NCI-H345 (cell line): Measurements from ENCODE around the gene SORD.
"Not testable (repeated sequence)": the region's sequence is repeated elsewhere in the genome, so short reads cannot be mapped to it uniquely, and the experiment has no call there.

ENCODE experiments used
- DNase-seq: peaks from one replicate; lab custom pipeline; 2025; lab: John Stamatoyannopoulos, UW

SORD gene

DNA sequence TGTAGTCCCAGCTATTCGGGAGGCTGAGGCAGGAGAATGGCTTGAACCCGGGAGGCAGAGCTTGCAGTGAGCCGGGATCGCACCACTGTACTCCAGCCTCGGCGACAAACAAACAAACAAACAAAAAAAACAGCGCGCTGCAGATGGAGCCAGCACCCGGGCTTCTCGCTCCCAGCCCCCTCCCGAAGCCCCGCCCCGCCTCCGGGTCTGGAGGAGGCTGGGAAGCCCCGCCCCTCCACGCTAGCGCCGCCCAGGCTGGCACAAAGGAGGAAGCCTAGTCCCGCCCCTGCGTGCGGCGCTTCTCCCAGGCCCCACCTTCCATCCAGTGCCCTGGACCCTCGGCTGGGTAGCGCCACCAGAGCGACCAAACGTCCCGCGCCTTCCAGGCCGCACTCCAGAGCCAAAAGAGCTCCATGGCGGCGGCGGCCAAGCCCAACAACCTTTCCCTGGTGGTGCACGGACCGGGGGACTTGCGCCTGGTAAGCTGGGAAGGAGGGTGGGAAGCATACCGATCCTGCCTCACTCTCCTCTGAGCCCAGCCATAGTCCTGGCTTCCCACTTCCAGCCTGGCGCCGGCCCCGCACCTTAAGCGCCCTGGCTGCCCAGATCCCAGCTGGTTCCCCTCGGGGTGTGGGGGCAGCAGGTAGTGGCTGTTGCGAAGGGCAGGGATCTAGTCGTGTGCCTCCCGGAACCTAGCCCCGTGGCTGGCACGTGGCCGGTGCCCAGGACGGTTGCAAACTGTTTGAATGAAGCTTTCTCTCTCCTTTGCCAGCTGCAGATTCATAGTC lies at the start of gene SORD:
TSS of gene SORD (plus strand) at position 325 of the 788 bp plus-strand sequence. CDS start at position 414, 89 bp downstream.
- DNase-seq = peak; percentile 93

DNA sequence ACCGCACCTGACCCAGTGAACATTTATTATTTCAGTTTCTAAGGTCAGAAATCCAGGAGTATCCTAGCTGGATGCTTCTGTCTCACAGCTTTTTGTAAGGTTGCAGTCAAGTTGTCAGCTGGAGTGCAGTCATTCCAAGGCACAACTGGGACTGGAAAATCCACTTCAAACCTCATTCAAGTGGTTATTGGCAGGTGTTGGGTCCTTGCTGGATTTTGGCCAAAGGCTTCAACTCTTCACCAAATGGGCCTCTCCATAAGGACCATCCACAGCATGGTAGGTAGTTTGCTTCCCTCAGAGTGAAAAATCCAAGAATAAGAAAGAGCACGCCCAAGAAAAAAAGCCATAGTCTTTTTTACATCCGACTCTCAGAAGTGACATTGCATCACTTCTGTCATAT lies 46.8 kb upstream of the SORD start:
- DNase-seq = not testable (repeated sequence)

DNA sequence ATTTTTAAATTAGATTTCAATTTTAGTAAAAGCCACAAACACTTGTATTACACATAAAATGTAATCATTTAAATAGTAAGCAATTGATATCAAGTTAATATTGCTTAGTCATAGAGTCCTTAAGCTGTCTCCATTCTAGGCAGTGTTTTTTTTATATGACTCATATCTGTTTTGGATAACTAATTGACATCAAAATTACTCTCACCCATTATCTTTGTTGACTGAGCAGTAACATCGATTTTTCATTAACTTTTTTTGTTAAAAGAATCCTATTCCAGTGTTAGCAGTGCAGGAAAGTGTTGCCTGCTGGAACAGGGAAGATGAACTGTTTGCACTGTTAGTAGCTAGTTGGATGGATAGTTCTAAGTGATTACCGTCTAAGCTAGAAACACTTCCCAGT lies 45.2 kb upstream of the SORD start:
- not testable (repeated sequence) for DNase-seq

DNA sequence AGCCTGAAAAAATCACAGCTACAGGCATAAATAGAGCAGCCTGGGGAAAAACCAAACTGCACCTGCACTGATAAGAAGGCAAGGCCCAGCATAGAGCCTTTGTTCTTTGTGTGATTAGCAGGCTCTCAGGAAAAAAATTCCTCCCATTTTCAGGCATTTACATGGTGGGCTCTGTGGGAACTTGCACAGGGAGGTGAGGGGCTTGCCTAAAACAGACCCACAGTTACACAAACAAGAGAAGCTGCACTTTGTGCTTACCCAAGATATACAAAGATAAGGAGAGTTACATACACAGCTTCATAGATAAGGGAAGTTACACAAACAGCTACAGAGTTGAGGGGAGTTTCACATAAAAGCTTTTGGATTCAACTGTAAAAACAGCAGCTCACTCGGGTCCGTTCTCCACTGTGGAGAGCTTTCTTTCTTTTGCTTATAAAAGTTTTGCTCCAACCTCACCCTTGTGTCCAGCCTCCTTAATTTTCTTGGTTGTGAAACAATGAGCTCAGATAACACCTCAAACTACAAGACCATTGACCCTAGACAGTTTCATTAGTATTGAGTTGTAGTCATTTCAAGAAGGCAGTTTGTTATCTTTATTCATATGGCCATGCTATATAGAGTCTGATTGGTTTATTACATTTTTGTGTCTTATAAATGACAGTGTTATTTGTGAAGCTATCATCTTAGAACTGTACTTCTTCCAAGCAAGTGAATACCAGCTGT lies 43.2 kb upstream of the SORD start:
- not testable (repeated sequence) for DNase-seq

DNA sequence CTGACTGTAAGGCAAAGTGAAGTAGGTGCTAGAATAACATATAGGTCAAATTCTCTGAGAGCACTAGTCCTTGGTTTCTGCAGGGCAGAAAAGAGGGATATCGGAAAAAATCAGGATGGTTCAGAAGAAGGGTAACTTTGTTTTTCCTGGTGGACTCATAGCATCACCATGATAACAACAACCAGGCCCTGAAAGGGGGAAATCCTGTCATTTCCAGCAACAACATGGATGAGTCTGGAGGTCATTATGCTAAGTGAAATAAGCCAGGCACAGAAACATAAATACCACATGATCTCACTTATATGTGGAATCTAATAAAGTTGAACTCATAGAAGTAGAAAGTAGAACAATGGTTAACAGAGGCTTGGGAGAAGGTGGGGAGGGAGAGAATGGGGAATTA lies 38.9 kb upstream of the SORD start:
- DNase-seq = not testable (repeated sequence)

DNA sequence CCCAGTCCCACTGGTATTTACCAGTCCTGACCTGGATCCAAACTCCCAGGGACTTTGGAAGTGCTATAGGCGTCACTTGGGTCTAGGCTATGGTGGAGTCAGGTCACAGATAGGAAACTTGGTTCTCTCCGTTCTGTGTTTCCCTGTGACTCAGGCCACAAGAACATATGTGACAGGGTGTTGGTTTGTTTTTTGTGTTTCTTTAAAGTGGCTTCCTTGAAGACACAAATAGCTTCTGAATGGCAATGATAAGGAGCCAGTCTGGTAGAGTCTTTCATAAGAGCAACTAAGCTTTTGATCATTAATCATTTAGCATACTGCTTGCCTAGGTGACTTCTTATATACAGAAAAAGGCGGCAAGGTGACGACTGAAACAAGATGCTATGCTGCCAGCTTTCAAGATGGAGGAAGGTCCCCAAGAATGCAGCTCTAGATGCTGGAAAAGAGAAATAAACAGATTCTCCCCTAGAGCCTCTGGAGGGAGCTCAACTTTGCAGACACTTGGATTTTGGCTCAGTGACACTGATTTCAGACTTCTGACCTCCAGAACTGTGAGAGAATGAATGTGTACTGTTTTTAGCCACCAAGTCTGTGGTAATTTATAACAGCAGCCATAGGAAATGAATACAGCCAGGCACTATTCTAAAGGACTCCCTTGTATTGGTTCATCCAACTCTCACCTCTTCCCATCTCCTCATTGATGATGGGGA lies 36.5 kb upstream of the SORD start:
- not testable (repeated sequence) for DNase-seq

DNA sequence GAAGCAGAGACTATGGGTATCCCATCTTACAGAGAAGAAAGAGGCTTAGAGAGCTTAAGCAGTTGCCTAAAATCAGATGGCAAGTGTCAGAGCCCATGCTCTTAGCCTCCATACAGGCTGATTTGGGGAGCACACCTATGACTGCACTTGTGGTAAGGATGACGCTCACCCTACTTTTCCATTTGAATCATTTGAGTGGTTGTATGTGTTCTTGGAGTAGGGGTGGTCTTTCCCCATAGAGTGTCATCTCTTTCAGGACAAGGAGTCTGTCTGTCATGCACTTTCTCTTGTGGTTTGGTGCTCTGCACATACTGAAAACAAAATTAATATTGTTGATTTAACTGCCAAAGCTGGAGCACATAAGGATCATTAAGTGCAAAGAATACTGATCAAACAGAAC lies 35.3 kb upstream of the SORD start:
- not testable (repeated sequence) for DNase-seq

DNA sequence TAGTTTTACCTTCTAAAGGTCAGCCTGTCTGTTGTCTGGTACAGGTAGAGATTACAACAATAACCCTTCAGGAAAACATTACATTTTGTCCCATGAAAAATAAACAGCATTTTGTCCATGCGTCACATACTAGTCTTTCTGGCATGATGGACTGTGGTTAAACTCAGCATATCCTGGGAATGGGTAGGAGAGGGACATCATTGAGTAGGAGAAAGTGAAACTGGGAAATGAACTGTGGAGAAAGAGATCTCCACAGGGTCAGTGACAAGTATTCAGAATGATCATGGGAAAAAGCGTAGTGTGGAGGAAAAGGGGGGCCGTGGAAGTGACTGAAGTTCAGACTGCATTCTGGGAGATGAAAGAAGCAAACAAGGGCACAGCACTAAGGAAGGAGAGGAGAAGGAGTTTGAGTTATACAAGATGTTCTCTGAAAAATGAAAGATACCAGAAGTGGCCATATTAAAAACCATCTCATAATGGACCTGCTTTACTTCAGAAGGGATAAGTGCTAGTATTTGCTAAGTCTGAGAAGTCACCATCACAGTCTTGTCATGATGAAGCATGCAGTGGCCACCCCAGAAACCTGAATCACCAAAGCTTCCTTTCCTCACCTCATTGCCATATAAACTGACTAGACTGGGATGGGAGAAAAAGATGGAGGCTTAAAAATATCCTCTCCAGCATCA lies 34.7 kb upstream of the SORD start:
- not testable (repeated sequence) for DNase-seq

DNA sequence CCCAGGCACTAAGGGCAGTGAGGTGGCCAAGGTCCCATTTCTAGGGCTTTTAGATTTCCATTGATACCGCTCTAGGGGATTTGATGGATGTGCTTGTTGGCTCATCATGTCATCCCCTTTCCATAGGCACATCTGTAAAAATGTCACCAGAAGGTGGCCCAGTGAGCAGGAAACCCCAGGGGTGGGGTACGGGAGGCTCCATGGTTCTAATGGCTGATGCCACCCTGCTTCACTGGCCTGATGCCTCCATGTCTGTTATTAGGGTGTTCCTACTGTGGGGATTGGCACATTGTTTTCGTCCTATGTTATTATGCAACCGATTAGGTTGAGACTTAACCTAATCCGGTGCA lies 34.1 kb upstream of the SORD start:
- not testable (repeated sequence) for DNase-seq

DNA sequence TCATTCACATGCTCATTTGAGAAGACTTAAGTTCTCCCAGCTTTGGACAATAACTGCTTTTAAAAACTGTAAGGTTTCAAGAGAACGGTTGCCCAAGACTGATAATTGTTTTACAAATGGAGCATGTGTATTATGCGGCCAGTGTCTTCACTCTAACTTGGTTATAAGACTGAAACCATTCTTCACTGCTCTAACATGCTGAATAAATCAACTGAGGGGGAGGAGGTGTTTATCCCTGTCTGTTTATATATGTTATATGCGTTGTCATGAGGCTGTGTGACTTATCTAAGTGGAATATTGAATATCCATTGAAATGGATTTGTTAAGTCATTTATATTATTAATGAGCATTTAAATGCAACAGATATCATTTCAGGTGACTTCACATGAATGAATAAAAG lies 25.4 kb upstream of the SORD start:
- DNase-seq = not testable (repeated sequence)

DNA sequence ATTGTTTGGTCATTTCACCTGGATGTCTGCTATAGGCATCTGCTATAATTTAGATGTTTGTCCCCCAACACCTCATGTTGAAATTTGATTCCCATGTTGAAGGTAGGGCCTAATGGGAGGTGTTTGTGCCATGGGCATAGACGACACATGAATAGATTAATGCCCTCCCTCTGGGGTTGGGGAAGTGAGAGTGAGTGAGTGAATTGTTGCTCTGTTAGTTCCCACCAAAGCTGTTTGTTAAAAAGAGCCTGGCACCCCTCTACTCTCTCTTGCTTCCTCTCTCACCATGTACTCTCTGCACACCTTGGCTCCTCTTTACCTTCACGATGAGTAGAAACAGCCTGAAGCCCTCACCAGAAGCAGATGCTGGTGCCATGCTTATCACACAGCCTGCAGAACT lies 23.9 kb upstream of the SORD start:
- DNase-seq = no peak

DNA sequence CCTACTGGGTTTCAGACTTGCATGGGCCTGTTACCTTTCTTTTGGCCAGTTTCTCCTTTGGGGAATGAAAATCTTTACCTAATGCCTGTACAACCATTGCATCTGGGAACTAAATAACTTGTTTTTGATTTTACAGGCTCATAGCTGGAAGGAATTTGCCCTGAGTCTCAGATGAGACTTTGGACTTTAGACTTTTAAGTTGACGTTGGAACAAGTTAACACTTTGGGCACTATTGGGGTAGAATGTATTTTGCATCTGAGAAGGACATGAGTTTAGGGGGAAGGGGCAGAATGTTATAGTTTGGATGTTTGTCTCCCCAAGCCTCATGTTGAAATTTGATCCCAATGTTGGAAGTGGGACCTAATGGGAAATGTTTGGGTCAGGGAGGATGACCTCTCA lies 21.8 kb upstream of the SORD start:
- DNase-seq = not testable (repeated sequence)

DNA sequence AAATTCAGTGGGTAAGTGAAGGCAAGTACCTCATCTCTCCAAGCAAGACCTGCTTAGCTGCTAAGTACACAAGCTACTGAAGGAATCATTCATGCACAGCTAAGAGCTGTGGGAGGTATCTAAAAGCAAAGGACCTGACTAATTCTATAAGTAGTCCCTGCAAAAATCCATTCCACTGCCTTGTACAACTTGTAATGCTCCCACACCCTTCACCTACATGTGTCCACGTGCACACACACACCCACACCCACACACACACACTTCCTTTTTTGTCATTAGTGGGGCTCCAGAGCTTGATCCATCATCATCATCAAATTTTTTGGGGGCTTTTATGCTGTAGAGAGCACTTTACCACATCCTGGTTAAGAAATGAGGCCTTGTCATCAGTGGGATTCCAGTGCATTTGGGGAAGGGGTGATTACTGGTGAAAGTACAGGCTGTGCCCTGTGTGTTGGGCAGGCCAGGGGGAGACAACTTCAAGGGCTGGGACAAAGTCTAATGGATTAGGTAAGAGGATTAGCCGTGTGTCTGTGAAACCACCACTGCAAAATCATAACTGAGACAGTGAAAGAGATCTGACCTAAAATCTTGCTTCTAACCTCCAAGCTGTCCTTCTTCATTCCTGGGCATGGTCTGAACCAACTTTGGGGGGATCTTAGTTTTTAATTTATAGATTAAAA lies 19.1 kb upstream of the SORD start:
- not testable (repeated sequence) for DNase-seq

DNA sequence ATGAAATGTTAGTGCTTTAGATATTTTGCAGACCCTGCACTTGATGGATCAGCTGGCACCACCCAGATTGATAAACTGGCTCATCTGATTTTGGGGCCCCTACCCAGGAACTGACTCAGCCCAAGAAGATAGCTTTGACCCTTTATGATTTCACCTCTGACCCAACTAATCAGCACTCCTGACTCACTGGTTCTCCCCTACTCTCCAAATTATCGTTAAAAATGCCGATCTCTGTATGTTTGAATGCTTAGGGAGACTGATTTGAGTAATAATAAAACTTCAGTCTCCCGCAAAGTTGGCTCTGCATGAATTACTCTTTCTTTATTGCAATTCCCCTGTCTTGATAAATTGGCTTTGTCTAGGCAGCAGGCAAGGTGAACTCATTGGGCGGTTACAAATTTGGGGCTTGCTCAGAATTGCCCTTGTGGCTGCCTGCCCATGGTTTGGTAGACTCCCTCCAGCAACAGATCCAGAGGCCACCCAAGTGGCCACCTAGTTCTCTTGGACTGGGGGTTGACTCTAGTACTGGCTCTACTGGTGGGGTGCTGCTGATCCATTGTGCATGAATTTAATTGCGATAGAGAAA lies 18.3 kb upstream of the SORD start:
- not testable (repeated sequence) for DNase-seq

DNA sequence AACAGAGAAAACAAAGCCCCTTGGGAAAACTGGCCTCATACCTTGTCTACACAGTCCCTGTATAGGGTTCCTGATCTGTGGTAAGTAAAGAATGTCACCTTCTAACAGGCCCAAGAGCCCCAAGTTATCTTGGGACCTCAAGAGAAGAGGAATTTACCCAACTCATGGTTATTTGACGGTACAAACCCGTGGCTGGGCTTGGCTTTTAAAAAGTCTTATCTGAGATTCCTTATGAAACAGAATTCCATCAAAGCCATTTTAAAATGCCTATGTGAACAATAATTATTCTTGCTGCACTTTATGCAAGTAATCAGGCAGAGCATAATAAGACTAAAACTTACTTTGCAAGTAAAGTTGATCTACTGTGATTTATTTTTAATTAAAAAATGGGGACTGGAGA lies 13.9 kb upstream of the SORD start:
- no peak for DNase-seq

DNA sequence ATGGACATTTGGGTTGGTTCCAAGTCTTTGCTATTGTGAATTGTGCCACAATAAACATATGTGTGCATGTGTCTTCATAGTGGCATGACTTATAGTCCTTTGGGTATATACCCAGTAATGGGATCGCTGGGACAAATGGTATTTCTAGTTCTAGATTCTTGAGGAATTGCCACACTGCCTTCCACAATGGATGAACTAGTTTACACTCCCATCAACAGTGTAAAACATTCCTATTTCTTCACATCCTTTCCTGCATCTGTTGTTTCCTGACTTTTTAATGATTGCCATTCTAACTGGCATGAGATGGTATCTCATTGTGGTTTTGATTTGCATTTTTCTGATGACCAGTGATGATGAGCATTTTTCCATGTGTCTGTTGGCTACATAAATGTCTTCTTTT lies 7.9 kb upstream of the SORD start:
- not testable (repeated sequence) for DNase-seq

DNA sequence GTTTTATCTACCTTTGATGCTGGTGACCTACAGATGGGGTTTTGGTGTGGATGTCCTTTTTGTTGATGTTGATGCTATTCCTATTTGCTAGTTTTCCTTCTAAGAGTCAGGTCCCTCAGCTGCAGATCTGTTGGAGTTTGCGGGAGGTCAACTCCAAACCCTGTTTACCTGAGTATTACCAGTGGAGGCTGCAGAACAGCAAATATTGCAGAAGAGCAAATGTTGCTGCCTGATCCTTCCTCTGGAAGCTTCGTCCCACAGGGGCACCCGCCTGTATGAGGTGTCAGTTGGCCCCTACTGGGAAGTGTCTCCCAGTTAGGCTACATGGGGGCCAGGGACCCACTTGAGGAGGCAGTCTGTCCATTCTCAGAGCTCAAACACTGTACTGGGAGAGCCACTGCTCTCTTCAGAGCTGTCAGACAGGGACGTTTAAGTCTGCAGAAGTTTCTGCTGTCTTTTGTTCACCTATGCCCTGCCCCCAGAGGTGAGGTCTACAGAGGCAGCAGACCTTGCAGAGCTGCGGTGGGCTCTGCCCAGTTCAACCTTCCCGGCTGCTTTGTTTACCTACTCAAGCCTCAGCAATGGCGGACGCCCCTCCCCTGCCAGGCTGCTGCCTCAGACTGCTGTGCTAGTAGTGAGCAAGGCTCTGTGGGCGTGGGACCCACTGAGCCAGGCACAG lies 2.6 kb upstream of the SORD start:
- DNase-seq = not testable (repeated sequence)

DNA sequence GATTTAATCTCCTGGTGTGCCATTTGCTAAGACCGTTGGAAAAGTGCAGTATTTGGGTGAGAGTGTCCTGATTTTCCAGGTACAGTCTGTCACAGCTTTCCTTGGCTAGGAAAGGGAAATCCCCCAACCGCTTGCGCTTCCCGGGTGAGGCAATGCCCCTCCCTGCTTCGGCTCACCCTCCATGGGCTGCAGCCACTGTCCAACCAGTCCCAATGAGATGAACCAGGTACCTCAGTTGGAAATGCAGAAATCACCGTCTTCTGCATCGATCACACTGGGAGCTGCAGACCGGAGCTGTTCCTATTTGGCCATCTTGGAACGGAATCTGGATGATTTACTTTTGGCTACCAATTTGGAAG lies 2.1 kb upstream of the SORD start:
- not testable (repeated sequence) for DNase-seq

DNA sequence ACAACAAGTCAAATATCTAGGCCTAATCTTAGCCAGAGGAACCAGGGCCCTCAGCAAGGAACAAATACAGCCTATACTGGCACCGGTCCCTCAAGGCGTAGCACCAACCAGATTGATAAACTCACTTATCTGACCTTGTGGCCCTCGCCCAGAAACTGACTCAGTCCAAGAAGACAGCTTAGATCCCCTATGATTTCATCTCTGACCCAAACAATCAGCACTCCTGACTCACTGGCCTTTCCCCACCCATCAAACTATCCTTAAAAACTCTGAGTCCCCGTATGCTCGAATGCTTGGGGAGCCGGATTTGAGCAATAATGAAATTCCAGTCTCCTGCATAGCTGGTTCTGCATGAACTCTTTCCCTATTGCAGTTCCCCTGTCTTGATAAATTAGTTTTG lies 1.6 kb upstream of the SORD start:
- DNase-seq = no peak

DNA sequence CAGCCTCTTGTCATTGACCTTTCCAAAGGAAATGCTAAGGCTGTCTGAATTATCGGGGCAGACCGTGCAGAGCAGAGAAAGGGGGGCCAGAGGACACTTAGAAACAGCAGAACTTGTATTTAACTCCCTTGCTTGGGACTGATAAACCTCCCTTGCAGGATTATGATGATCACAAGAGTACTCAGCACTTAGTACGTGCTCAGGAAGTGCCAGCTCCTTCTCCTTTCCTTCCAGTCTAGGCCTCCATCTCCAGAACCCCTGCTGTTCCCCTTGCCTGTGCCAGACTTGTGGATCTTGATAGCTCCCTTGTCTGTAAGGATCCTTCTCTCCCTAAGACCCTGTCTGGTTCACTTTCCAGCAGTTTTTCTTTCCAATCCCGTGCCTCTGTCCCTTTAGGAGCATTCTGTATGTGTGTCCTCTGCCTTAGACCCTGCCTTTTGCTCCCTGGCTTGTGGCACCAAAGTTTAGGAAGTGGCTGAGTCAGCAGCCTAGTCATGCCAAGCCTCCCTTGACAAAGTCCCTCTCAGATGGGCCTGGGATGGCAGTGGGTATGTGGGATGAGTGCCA lies 747 bp downstream of the SORD start:
- DNase-seq = no peak
